ENCODE measurements around the gene TBX6.

GRCh38 chr16:30054451-30054850 is 37.3 kb downstream of the TBX6 start:
- TF ChIP-seq, protein P1, sequence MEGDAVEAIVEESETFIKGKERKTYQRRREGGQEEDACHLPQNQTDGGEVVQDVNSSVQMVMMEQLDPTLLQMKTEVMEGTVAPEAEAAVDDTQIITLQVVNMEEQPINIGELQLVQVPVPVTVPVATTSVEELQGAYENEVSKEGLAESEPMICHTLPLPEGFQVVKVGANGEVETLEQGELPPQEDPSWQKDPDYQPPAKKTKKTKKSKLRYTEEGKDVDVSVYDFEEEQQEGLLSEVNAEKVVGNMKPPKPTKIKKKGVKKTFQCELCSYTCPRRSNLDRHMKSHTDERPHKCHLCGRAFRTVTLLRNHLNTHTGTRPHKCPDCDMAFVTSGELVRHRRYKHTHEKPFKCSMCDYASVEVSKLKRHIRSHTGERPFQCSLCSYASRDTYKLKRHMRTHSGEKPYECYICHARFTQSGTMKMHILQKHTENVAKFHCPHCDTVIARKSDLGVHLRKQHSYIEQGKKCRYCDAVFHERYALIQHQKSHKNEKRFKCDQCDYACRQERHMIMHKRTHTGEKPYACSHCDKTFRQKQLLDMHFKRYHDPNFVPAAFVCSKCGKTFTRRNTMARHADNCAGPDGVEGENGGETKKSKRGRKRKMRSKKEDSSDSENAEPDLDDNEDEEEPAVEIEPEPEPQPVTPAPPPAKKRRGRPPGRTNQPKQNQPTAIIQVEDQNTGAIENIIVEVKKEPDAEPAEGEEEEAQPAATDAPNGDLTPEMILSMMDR (IDR thresholded peaks at IDR 0.05; ENCODE audit: low read length), result no peak
- TF ChIP-seq EZH2 (IDR thresholded peaks at IDR 0.05; ENCODE audit: borderline replicate concordance, low read length), result no peak
